ENCODE data around the gene SNX17. TPM values are rescaled to one million over a fixed set of nuclear protein-coding genes. Genes with fewer than 3 reads are reported as not detected.

SNX17 gene
- total and polyA plus RNA-seq, 2 of the 13 experiments (the other 11 are each of a cell fraction or from before 2014, with no cell fraction given): 75.0 to 109 TPM

- TF ChIP-seq, protein P1, sequence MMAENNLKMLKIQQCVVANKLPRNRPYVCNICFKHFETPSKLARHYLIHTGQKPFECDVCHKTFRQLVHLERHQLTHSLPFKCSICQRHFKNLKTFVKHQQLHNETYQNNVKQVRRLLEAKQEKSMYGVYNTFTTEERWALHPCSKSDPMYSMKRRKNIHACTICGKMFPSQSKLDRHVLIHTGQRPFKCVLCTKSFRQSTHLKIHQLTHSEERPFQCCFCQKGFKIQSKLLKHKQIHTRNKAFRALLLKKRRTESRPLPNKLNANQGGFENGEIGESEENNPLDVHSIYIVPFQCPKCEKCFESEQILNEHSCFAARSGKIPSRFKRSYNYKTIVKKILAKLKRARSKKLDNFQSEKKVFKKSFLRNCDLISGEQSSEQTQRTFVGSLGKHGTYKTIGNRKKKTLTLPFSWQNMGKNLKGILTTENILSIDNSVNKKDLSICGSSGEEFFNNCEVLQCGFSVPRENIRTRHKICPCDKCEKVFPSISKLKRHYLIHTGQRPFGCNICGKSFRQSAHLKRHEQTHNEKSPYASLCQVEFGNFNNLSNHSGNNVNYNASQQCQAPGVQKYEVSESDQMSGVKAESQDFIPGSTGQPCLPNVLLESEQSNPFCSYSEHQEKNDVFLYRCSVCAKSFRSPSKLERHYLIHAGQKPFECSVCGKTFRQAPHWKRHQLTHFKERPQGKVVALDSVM (CRISPR knock-in tag; IDR thresholded peaks at IDR 0.05): no peak
- TF ChIP-seq, protein P2, sequence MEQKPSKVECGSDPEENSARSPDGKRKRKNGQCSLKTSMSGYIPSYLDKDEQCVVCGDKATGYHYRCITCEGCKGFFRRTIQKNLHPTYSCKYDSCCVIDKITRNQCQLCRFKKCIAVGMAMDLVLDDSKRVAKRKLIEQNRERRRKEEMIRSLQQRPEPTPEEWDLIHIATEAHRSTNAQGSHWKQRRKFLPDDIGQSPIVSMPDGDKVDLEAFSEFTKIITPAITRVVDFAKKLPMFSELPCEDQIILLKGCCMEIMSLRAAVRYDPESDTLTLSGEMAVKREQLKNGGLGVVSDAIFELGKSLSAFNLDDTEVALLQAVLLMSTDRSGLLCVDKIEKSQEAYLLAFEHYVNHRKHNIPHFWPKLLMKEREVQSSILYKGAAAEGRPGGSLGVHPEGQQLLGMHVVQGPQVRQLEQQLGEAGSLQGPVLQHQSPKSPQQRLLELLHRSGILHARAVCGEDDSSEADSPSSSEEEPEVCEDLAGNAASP (CRISPR knock-in tag; IDR thresholded peaks at IDR 0.05; ENCODE audit: borderline replicate concordance): peak; percentile 43
- TF ChIP-seq MTA1 (CRISPR knock-in tag; IDR thresholded peaks at IDR 0.05; ENCODE audit: borderline replicate concordance) (no peak; the same call in 1 of the 2 replicates), ZNF619 (CRISPR knock-in tag; IDR thresholded peaks at IDR 0.05) (peak; percentile 96), ZNF253 (CRISPR knock-in tag; IDR thresholded peaks at IDR 0.05; ENCODE audit: borderline replicate concordance) (peak; percentile 90; the same call in 1 of the 2 replicates), ATF7-NPFF (CRISPR knock-in tag; IDR thresholded peaks at IDR 0.05; ENCODE audit: low read depth) (peak; percentile 79; the same call in 1 of the 2 replicates), AGO2 (optimal IDR thresholded peaks at IDR 0.05; ENCODE audit: low read depth, low read length) (peak; percentile 100), BRCA1 (CRISPR knock-in tag; IDR thresholded peaks at IDR 0.05) (peak; percentile 49; the same call in 1 of the 2 replicates), SNRNP70 (IDR thresholded peaks at IDR 0.05; ENCODE audit: low read depth, low read length) (no peak), FOXK1 (CRISPR knock-in tag; IDR thresholded peaks at IDR 0.05; ENCODE audit: borderline replicate concordance, low read depth) (peak; percentile 69), SSRP1 (CRISPR knock-in tag; IDR thresholded peaks at IDR 0.05) (peak; percentile 79; the same call in 1 of the 2 replicates), ZNF501 (CRISPR knock-in tag; IDR thresholded peaks at IDR 0.05) (peak; percentile 95), HNRNPK (IDR thresholded peaks at IDR 0.05; ENCODE audit: low read depth, low read length, poor library complexity, severe bottlenecking) (no peak), MLX (CRISPR knock-in tag; IDR thresholded peaks at IDR 0.05) (peak; percentile 87; the same call in 1 of the 2 replicates), GLMP (CRISPR knock-in tag; IDR thresholded peaks at IDR 0.05; ENCODE audit: borderline replicate concordance) (no peak), ZFP90 (CRISPR knock-in tag; IDR thresholded peaks at IDR 0.05; ENCODE audit: borderline replicate concordance) (peak; percentile 86), ZNF879 (CRISPR knock-in tag; IDR thresholded peaks at IDR 0.05) (no peak), CBX5 (CRISPR knock-in tag; IDR thresholded peaks at IDR 0.05; ENCODE audit: borderline replicate concordance) (no peak; the same call in 1 of the 2 replicates)
- TF ChIP-seq, protein P3, sequence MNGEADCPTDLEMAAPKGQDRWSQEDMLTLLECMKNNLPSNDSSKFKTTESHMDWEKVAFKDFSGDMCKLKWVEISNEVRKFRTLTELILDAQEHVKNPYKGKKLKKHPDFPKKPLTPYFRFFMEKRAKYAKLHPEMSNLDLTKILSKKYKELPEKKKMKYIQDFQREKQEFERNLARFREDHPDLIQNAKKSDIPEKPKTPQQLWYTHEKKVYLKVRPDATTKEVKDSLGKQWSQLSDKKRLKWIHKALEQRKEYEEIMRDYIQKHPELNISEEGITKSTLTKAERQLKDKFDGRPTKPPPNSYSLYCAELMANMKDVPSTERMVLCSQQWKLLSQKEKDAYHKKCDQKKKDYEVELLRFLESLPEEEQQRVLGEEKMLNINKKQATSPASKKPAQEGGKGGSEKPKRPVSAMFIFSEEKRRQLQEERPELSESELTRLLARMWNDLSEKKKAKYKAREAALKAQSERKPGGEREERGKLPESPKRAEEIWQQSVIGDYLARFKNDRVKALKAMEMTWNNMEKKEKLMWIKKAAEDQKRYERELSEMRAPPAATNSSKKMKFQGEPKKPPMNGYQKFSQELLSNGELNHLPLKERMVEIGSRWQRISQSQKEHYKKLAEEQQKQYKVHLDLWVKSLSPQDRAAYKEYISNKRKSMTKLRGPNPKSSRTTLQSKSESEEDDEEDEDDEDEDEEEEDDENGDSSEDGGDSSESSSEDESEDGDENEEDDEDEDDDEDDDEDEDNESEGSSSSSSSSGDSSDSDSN (CRISPR knock-in tag; IDR thresholded peaks at IDR 0.05): peak; percentile 84
- TF ChIP-seq, protein P4, sequence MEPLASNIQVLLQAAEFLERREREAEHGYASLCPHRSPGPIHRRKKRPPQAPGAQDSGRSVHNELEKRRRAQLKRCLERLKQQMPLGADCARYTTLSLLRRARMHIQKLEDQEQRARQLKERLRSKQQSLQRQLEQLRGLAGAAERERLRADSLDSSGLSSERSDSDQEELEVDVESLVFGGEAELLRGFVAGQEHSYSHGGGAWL (CRISPR knock-in tag; IDR thresholded peaks at IDR 0.05): peak; percentile 94
Observed at GRCh38 chr2:27322766-27323595, 47.4 kb upstream of the SNX17 start, which contains the start of gene MPV17 (continued).

All from HepG2 (cell line).